T-helper 1 cell (primary cell): ENCODE measurements around the gene SOCS4.
A peak's percentile ranks its signal among the peaks of the same experiment; 100 is the strongest.

Source experiments
- DNase-seq, 5 donors: peaks; one replicate each; pipeline ENCODE4 v3.0.0-alpha.2; 2012 to 2020

Gene SOCS4

DNA sequence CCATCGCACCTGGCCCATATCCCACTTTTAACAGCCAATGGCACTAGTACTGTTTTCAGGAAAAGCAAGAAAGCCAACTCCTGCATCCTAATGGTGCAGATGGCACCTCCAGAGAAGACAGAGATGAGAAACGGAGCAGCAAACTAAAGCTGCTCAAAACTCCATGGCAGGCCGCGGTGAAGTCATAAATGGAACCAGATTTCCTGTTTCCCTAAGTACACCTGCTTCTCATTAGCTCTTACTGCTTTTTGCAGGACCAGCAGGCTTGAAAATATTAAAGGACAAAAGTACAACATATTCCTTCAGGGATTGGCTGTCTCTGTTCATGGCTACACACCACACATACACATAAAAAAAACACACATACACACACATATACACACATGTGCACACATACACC, 65.3 kb downstream of the SOCS4 start:
- no peak for DNase-seq

DNA sequence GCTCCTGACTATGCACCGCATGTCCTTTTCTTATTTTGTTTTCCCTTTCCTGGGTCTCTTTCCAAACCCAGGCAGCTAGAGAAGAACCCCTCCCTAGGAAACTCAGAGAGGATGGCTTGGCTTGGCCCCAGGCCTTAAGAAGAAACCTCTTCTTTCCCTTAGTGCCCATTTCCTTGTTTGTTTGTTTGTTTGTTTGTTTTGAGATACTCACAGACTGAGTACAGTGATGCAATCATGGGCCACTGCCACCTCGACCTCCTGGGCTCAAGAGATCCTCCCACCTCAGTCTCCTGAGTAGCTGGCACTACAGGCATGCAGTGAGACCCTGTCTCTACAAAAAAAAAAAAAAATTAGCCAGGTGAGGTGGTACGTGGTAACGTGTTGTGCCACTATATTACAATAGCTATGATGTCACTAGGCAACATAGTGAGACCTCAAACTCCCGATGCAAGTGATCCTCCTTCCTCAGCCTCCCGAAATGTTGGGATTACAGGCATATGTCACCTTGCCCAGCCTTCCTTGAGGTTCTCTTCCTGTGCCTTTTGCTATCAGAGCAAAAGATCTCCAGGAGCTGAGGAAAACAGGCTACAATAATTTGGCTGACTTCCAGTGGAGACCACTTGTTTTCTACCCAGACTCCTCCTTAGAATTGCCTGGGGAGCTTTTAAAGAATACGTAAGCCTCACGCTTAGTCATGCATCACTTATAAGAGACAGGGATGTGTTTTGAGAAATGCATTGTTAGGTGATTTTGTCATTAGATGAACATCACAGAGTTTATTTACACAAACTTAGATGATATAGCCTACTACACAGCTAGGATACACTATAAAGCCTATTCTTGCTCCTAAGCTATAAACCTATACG, 67.5 kb downstream of the SOCS4 start:
- no peak for DNase-seq

DNA sequence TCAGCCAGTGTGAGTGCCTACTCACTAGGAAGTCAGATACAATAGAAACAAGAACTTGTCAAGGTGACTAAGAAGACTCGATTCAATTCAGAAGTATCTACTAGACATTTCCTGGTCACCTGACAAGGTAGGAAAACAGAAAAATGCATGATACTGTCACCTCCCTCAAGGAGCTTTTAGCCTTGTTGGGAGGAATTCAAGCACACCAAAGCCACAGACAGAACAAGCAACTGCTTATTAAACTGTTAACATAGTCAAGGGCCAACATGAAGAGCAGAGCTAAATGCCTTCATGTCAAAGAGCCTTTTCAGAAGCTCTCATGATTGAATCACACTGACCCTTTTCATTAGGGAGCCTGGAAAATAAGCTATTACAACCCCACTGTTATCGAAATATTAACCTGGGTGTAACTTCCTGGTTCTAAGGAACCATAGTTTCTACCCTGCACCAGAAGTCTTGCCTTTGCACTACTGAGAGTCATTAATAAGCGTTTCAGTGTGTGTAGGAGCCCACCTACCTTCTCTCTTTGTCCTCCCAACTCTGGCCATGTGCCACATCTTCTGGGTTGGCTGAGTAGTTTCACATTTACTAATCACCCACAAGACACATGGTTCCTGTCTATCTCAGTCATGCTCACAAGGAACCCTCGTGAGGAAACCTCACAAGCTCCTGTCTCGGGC, 71.0 kb downstream of the SOCS4 start:
- peak in 2 of 5 donors; percentile 13 to 84 for DNase-seq

DNA sequence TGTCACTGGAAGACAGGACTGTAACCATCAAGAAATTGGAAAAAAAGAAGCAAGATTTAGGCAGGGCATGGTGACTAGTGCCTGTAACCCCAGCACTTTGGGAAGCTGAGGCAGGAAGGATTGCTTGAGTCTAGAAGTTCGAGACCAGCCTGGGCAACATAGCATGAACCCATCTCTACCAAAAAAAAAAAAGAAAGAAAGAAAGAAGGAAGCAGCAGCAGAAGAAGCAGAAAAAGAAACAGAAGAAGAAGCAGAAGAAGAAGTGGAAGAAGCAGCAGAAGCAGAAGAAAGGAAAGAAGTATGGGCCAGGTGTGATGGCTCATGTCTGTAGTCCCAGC, 71.5 kb downstream of the SOCS4 start:
- DNase-seq, result no peak
